IMR-90 (cell line): ENCODE results near the gene KCNJ6. TPM values are rescaled to one million over a fixed set of nuclear protein-coding genes. Genes with fewer than 3 reads are reported as not detected.

ENCODE experiments used
- ATAC-seq: fragments of 200-7000 bp; cut with Tn5 transposase; 2 replicates; pipeline ENCODE4 v1.9.1; 2020; ENCODE audit warnings: low read depth, mild to moderate bottlenecking, moderate library complexity
- BruUV-seq: library from RNA; stranded (reverse); fragments of 400-500 nt; replicated peaks from 2 replicates; lab custom pipeline; 2021; lab: Mats Ljungman, UMichigan
- CTCF ChIA-PET: fragments of 300-600 bp; formaldehyde crosslinking; extraction: SDS; loops from one replicate; lab custom pipeline; 2021; ENCODE audit warnings: antibody characterized with exemption; lab: Yijun Ruan, JAX
- POLR2A ChIA-PET: fragments of 300-600 bp; sonication (Branson Sonifier 250); formaldehyde crosslinking; loops from one replicate; lab custom pipeline; 2022; ENCODE audit warnings: antibody characterized with exemption; ENCODE audit not compliant: unreplicated experiment; lab: Charles Lee
- DNase-seq: peaks from one replicate; pipeline ENCODE4 v3.0.0; 2013
- H2AFZ ChIP-seq: replicated peaks from 2 replicates; pipeline ENCODE3; 2013; ENCODE audit warnings: low read length, mild to moderate bottlenecking; ENCODE audit not compliant: poor library complexity
- H2AK5ac ChIP-seq: 2 replicates; pipeline ENCODE4 v1.6.1; 2013; ENCODE audit warnings: low read depth, low read length, inconsistent platforms
- H2AK9ac ChIP-seq: replicated peaks from 2 replicates; pipeline ENCODE3; 2013; ENCODE audit warnings: mild to moderate bottlenecking, low read depth, low read length, moderate library complexity; ENCODE audit not compliant: poor library complexity
- H2BK120ac ChIP-seq: 2 replicates; pipeline ENCODE4 v1.6.1; 2013; ENCODE audit warnings: low read depth, low read length, inconsistent platforms
- H2BK15ac ChIP-seq: 3 replicates; pipeline ENCODE4 v1.6.1; 2013; ENCODE audit warnings: low read depth, low read length, inconsistent platforms
- H2BK20ac ChIP-seq: 2 replicates; pipeline ENCODE4 v1.6.1; 2013; ENCODE audit warnings: low read depth, mild to moderate bottlenecking, inconsistent platforms, low read length, moderate library complexity
- H2BK5ac ChIP-seq: 2 replicates; pipeline ENCODE4 v1.6.1; 2013; ENCODE audit warnings: mild to moderate bottlenecking, low read depth, low read length, inconsistent platforms; ENCODE audit not compliant: poor library complexity, severe bottlenecking
- H3K14ac ChIP-seq: replicated peaks from 2 replicates; pipeline ENCODE4 v1.6.1; 2013; ENCODE audit warnings: low read depth, low read length, inconsistent platforms
- H3K18ac ChIP-seq: 2 replicates; pipeline ENCODE4 v1.6.1; 2013; ENCODE audit warnings: low read depth, low read length, control low read depth
- H3K23ac ChIP-seq: 2 replicates; pipeline ENCODE4 v1.6.1; 2013; ENCODE audit warnings: low read depth, low read length, inconsistent platforms
- H3K27ac ChIP-seq: 2 replicates; pipeline ENCODE4 v1.5.1; 2013; ENCODE audit warnings: mild to moderate bottlenecking, control low read depth, low read length; ENCODE audit not compliant: insufficient read depth
- H3K27me3 ChIP-seq: 2 replicates; pipeline ENCODE4 v1.6.1; 2013; ENCODE audit warnings: low read length; ENCODE audit not compliant: control insufficient read depth, insufficient read depth
- H3K36me3 ChIP-seq: 2 replicates; pipeline ENCODE4 v1.6.1; 2013; ENCODE audit warnings: low read length, mixed read lengths; ENCODE audit not compliant: control insufficient read depth, insufficient read depth
- H3K4ac ChIP-seq: 2 replicates; pipeline ENCODE4 v1.6.1; 2013; ENCODE audit warnings: low read depth, low read length, inconsistent platforms
- H3K4me1 ChIP-seq: 2 replicates; pipeline ENCODE4 v1.6.1; 2013; ENCODE audit warnings: low read length, mixed read lengths; ENCODE audit not compliant: control insufficient read depth, insufficient read depth
- H3K4me2 ChIP-seq: 2 replicates; pipeline ENCODE4 v1.6.1; 2013; ENCODE audit warnings: low read depth, mild to moderate bottlenecking, control low read depth, low read length, moderate library complexity
- H3K4me3 ChIP-seq: 2 replicates; pipeline ENCODE4 v1.5.1; 2013; ENCODE audit warnings: low read depth, mild to moderate bottlenecking, control low read depth, low read length, moderate library complexity; ENCODE audit not compliant: insufficient read depth
- H3K56ac ChIP-seq: 2 replicates; pipeline ENCODE4 v1.6.1; 2013; ENCODE audit warnings: low read length, inconsistent platforms; ENCODE audit not compliant: insufficient read depth; ENCODE audit errors: extremely low read depth
- H3K79me1 ChIP-seq, 2 experiments: 2 replicates each; pipeline ENCODE4 v1.6.1; 2013; ENCODE audit warnings: low read length in 2 of 2, inconsistent platforms in 1 of 2, low read depth in 1 of 2
- H3K9ac ChIP-seq: 2 replicates; pipeline ENCODE4 v1.6.1; 2013; ENCODE audit warnings: low read depth, low read length, control low read depth
- H3K9me1 ChIP-seq: 2 replicates; pipeline ENCODE4 v1.6.1; 2013; ENCODE audit warnings: low read length, inconsistent platforms; ENCODE audit not compliant: insufficient read depth
- H3K9me3 ChIP-seq: 2 replicates; pipeline ENCODE4 v1.6.1; 2013; ENCODE audit warnings: low read length; ENCODE audit not compliant: control insufficient read depth, insufficient read depth
- H4K20me1 ChIP-seq: 2 replicates; pipeline ENCODE4 v1.6.1; 2013; ENCODE audit warnings: low read length, inconsistent platforms; ENCODE audit not compliant: insufficient read depth
- H4K5ac ChIP-seq: 2 replicates; pipeline ENCODE4 v1.6.1; 2013; ENCODE audit warnings: mild to moderate bottlenecking, low read depth, low read length, control low read depth
- H4K8ac ChIP-seq, 2 experiments: 2 replicates each; pipeline ENCODE4 v1.6.1; 2013; ENCODE audit warnings: low read depth in 2 of 2, low read length in 2 of 2, control low read depth in 1 of 2, inconsistent platforms in 1 of 2
- H4K91ac ChIP-seq: 2 replicates; pipeline ENCODE4 v1.6.1; 2013; ENCODE audit warnings: low read depth, low read length, inconsistent platforms; ENCODE audit not compliant: insufficient read depth
- CEBPB ChIP-seq: IDR thresholded peaks from 2 replicates; pipeline ENCODE4 v1.6.1; 2012; ENCODE audit warnings: low read depth, low read length, improper control_type of control experiment
- MAFK ChIP-seq: IDR thresholded peaks from 2 replicates; pipeline ENCODE4 v1.6.1; 2012; ENCODE audit warnings: low read depth, low read length, improper control_type of control experiment
- NFE2L2 ChIP-seq: fragments of 150-350 bp; IDR thresholded peaks from 2 replicates; pipeline ENCODE4 v1.6.1; 2016; ENCODE audit warnings: low read depth, mild to moderate bottlenecking, low read length
- POLR2A ChIP-seq: IDR thresholded peaks from 2 replicates; pipeline ENCODE4 v1.6.1; 2012; ENCODE audit warnings: mild to moderate bottlenecking, low read depth, low read length
- RAD21 ChIP-seq: IDR thresholded peaks from 2 replicates; pipeline ENCODE4 v1.6.1; 2012; ENCODE audit warnings: low read length, improper control_type of control experiment
- SMC3 ChIP-seq: fragments of 150-350 bp; IDR thresholded peaks from 2 replicates; pipeline ENCODE4 v1.6.1; 2016; ENCODE audit warnings: low read depth, mild to moderate bottlenecking, antibody characterized with exemption, low read length, moderate library complexity
- WGBS, 2 experiments: methylation state at CpG; one replicate each; pipeline versions ENCODE4 v1.1.5 to v1.1.7; 2013; ENCODE audit warnings: missing lambda C conversion rate in 2 of 2; ENCODE audit not compliant: insufficient read length in 1 of 2; ENCODE audit errors: extremely low coverage in 2 of 2; 5-methylcytosine and 5-hydroxymethylcytosine counted together
- dilution Hi-C: fragments of 300-500 bp; cut with HindIII; formaldehyde crosslinking; loops from one replicate; pipeline ENCODE4 v1.14.3; 2018; ENCODE audit warnings: low sequenced_read_pairs; ENCODE audit not compliant: unreplicated experiment
- in situ Hi-C: fragments of 300-500 bp; cut with MboI; formaldehyde crosslinking; loops from 3 replicates; pipeline ENCODE4 v1.14.3; 2019; ENCODE audit warnings: low sequenced_read_pairs, inconsistent platforms, mixed read lengths
- intact Hi-C: fragments of 100-400 bp; cut with micrococcal nuclease; formaldehyde crosslinking; loops from 2 replicates; pipeline ENCODE4 v1.10.0; 2022
- polyA plus RNA-seq, 3 experiments: library from polyadenylated mRNA; depleted of rRNA; stranded (reverse); fragments of >200 nt; gene quantifications; 2 replicates each; pipeline ENCODE4 v1.2.3, GENCODE V29; 2012; ENCODE audit warnings: low replicate concordance in 1 of 3
- total RNA-seq: library from RNA; depleted of rRNA; stranded (reverse); fragments of >200 nt; gene quantifications from 2 replicates; pipeline ENCODE4 v1.2.3, GENCODE V29; 2012
- TF ChIP-seq, protein P1 (sequence below): fragments of 150-350 bp; IDR thresholded peaks from 2 replicates; pipeline ENCODE4 v1.6.1; 2016; ENCODE audit warnings: low read depth, mild to moderate bottlenecking, low read length, moderate library complexity, borderline replicate concordance
- TF ChIP-seq, protein P2 (sequence below): conservative IDR thresholded peaks from 2 replicates; pipeline ENCODE4 v1.5.1; 2012; ENCODE audit warnings: mild to moderate bottlenecking, low read depth, low read length, improper control_type of control experiment

Gene KCNJ6
- total and polyA plus RNA-seq, 2 of the 4 experiments (the other 2 are of a cell fraction), result under 0.01 to 0.02 TPM

DNA sequence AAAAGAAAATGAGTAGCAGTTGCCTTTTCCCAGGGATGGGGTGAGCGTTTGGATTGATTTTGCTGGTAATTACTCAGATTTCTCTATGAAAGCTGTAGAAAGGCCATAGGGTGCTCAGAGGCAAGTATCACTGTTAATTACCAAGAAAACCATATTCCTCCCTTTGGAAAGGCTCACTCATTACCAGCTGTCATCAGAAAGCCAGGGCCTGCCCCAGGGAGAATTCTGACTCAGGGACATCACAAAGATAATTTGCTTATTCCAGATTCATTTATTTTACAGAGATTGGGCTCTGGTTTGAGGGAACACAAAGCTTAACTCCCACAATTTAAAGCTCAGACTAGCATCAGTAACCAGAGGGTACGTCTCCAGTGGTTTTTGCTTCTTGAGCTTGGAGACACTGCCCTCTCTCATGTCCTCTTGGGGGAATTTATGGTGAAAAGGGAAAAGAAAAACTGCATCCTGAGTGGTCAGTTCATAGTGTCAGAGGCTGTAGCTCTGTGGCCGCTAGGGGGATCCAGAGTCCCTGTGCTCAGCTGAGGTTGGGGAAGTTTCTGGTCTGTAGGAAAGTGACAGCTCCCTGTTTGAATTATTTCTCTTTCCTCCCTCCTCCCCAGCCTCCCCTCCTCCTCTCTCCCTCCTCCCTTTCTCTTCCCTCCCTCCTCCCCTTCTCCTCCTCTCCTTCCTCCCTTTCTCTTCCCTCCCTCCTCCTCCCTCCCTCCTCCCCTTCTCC lies 204.3 kb downstream of the KCNJ6 start:
- peaks cover 3% of the 10 kb centered on the region for H3K27me3 ChIP-seq
- ChIA-PET CTCF (interaction anchor here (0.8 to 2.6 kb wide), 11 partner anchors 11 to 415 kb away, joined by 3 to 11 read pairs (median 4); no protein-coding TSS in a partner anchor), POLR2A (no interaction called here)
- H2AFZ ChIP-seq, result no peak overlapping the region
- ATAC-seq (peak; percentile 97), DNase-seq (peak; percentile 73)
- peaks cover 10% of the 10 kb centered on the region for H3K4me1 ChIP-seq
- intact Hi-C loops, result loop anchor here (1.0 kb wide), 3 partner anchors 204 to 640 kb away; partner anchors contain the start of gene KCNJ6
- H2BK120ac ChIP-seq, result peak overlapping the region; percentile 59; the same call in 1 of the 2 replicates
- no peak overlapping the region; a peak in 1 of 4 replicates for H4K8ac ChIP-seq
- peak overlapping the region; percentile 24; the same call in 1 of the 2 replicates for H2AK5ac ChIP-seq
- no peaks in the 10 kb centered on the region for H3K79me1 ChIP-seq
- no peaks in the 10 kb centered on the region for H4K20me1 ChIP-seq
- H3K27ac ChIP-seq, result no peak overlapping the region
- TF ChIP-seq CEBPB (no peak), NFE2L2 (no peak), RAD21 (peak; percentile 94), MAFK (no peak), SMC3 (peak; percentile 86), POLR2A (no peak)
- TF ChIP-seq, protein P1, sequence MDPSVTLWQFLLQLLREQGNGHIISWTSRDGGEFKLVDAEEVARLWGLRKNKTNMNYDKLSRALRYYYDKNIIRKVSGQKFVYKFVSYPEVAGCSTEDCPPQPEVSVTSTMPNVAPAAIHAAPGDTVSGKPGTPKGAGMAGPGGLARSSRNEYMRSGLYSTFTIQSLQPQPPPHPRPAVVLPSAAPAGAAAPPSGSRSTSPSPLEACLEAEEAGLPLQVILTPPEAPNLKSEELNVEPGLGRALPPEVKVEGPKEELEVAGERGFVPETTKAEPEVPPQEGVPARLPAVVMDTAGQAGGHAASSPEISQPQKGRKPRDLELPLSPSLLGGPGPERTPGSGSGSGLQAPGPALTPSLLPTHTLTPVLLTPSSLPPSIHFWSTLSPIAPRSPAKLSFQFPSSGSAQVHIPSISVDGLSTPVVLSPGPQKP, result no peak
- TF ChIP-seq, protein P2, sequence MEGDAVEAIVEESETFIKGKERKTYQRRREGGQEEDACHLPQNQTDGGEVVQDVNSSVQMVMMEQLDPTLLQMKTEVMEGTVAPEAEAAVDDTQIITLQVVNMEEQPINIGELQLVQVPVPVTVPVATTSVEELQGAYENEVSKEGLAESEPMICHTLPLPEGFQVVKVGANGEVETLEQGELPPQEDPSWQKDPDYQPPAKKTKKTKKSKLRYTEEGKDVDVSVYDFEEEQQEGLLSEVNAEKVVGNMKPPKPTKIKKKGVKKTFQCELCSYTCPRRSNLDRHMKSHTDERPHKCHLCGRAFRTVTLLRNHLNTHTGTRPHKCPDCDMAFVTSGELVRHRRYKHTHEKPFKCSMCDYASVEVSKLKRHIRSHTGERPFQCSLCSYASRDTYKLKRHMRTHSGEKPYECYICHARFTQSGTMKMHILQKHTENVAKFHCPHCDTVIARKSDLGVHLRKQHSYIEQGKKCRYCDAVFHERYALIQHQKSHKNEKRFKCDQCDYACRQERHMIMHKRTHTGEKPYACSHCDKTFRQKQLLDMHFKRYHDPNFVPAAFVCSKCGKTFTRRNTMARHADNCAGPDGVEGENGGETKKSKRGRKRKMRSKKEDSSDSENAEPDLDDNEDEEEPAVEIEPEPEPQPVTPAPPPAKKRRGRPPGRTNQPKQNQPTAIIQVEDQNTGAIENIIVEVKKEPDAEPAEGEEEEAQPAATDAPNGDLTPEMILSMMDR, result peak; percentile 95
- no peaks in the 10 kb centered on the region for H3K36me3 ChIP-seq
- H2BK20ac ChIP-seq, result peak overlapping the region; percentile 69; the same call in 1 of the 2 replicates
- dilution Hi-C loops, result no loop called here
- H2BK15ac ChIP-seq, result peak overlapping the region; percentile 96; the same call in 1 of the 3 replicates
- no peak overlapping the region for H3K18ac ChIP-seq
- in situ Hi-C loops, result loop anchor here (5.0 to 10.0 kb wide), 4 partner anchors 63 to 640 kb away; partner anchors contain the start of gene KCNJ6
- no peak overlapping the region for H3K4ac ChIP-seq
- 0 out of 2 replicates have a peak overlapping the region, but pooled peaks have one; percentile 32 for H4K91ac ChIP-seq
- peaks cover 1% of the 10 kb centered on the region; the same call in 1 of the 2 replicates for H3K9me3 ChIP-seq
- no peak overlapping the region for H3K14ac ChIP-seq
- no peaks in the 10 kb centered on the region for H3K9me1 ChIP-seq
- H4K5ac ChIP-seq, result no peak overlapping the region
- H3K23ac ChIP-seq, result no peak overlapping the region
- H3K4me3 ChIP-seq, result no peak overlapping the region
- no peak overlapping the region for H2BK5ac ChIP-seq
- WGBS, 2 experiments, result no CpG with 5 or more reads among the region's 3 CpGs
- H3K56ac ChIP-seq, result 0 out of 2 replicates have a peak overlapping the region, but pooled peaks have one; percentile 43
- BruUV-seq, result no TSS peak
- H2AK9ac ChIP-seq, result peak overlapping the region; percentile 33
- no peak overlapping the region for H3K4me2 ChIP-seq
- H3K9ac ChIP-seq, result no peak overlapping the region
